NCI-H1694 treated with DMSO at 0.1 percent for 48 hours (cell line): Measurements from ENCODE around the gene CNTNAP2.
A peak's percentile ranks its signal among the peaks of the same experiment; 100 is the strongest.

Experiments used
- DNase-seq: peaks from one replicate; lab custom pipeline; 2025; lab: John Stamatoyannopoulos, UW

The CNTNAP2 gene

DNA sequence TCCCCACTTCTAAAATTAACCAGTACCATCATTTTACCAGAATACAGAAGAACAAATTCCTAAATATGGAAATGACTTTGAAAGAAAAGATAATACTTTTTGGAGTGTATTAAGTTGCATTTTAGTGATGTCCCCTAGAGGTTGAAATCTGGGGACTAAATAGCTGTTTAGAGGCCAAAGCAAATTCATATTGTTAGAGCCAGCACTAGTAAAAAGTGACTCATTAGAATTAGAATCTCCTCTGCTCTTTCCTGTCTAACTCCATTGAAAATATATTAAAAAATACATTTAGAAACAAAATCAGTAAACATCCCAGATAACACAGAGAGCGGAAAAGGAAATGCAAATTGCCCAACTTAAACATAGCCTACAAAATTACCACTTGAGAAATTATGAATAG is 1284.3 kb downstream of the CNTNAP2 start:
- DNase-seq, result no peak

DNA sequence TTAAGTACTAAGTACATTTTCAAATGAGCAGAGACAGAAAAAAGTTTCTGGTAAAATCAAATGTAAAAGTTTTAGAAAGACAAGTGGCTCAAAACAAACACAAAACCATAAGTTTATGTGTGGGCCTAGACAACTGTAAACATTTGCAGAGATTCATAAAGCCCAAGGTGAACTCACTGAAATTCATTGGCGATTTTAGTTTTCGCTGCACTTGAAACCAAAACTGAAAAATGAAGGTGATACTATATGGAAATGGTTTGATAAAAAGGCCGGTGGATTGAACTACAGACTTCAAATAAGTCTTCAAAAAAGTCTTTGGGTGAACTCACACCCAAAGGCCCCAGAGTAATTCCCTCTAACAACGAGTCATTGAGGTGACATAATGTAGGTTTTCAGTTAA is 1289.0 kb downstream of the CNTNAP2 start:
- DNase-seq, result no peak

DNA sequence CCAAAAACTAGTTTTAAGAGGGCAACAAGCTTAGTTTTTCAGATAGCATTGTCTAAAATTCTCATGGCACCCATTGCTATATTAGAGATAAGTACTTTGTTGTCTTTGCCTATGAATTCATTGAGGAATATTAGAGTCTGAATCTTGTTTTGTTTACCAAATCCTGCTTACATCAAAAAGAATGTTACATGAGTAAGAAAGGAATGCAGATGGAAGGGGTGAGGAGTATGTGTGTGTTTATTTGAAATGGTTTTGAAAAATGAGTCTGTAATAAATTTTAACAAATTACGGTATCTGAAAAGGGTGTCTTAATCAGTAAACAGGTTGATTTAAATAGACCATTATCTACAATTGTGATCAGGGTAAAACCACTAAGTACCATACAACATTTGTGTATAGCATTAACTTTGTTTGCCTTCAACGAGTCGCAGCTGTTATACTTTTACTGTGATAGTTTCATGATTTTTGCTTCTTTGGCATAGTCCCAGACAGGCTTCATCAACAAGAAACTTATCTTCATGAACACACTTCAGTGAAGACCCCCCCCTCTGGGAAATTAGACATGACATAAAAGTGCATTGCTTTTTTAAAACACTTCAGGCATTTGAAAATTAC is 1290.0 kb downstream of the CNTNAP2 start:
- no peak for DNase-seq

DNA sequence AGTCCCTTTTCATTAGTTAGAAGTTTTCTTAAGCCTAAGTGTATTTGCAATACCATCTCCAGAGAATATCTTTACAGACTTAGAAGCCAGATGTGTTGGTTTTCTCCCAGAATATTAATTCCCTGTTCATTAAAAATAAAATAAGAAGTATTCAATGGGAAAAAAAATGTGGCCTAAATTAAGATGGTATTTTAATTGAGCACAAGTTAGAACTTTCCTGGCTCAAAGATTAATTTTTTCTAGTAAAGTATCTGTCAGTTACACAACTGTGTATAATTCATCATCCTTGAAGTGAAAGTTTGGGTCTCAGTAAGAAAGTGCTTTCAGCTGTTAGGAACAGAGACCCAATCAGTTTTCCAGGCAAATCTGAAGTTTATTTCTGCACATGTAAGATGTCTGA is 1294.5 kb downstream of the CNTNAP2 start:
- no peak for DNase-seq

DNA sequence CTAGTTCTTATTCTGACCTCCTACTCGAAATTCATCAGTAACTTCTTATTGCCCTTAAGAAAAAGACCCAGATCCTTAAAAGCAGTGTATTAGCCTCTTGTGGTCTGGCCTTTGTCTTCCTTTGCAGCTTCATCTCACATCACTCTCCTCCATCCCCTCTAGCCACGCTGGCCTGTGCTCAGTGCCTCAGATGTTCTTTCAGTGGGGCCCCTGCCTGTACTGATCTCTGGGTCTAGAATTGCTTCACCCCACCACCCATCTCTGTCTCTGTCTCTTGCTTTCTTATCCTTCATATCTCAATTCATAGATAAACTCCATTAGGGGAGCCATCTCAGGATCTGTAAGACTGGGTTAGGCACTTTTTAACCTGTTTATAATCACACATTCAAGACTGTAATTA is 1295.5 kb downstream of the CNTNAP2 start:
- no peak for DNase-seq

DNA sequence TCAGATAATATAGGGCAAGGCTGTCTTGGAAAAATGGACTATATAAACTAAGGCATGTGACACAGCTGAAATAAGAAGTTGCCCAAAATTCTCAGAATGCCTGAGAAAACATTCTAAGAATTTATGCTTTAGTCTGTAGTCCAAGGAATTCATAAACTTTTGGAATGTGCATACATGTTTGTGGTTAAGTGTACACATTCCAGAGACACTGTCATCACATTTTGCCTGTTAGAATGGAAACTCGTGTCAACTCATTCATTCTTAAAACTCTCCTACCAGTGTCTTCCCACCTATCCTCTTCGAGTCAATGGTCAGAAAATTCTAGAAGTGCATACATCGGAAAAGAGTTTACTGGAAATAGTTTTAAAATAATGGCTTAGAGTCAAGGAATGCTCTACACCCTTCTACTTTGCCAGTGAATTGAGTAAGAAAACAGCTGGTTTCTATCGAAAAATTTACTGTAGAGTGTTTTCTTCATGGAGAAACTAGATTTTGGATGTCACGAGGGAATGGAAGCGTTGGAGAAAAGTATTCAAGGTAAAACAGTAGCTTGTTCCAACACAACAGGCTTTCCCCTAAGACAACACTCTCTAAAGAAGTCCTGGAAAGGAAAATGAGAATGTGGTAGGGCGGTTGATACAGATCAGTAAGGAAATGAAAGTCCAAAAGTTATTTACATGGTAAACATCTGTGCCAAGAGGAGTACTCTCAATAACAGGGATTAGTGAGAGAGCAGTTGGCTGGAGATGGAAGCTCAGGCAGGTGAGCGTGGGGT is 1296.4 kb downstream of the CNTNAP2 start:
- DNase-seq, result no peak

DNA sequence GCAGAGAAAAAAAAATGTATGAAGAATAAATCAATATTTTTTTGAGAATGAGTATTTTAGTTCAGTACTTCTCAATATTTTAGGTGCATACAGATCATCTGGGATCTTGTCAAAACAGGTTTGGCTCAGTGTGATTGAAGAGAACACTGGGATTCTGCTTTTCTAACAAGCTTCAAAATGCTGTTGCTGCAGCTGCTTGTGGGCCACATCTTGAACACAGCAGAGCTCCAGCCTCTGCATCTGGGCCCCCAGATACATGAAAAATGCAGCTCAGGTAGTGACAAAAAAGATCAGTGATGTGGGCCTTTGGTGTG is 1296.9 kb downstream of the CNTNAP2 start:
- no peak for DNase-seq

GRCh38 chr7:147415991-147416390 is 1299.4 kb downstream of the CNTNAP2 start:
- no peak for DNase-seq

DNA sequence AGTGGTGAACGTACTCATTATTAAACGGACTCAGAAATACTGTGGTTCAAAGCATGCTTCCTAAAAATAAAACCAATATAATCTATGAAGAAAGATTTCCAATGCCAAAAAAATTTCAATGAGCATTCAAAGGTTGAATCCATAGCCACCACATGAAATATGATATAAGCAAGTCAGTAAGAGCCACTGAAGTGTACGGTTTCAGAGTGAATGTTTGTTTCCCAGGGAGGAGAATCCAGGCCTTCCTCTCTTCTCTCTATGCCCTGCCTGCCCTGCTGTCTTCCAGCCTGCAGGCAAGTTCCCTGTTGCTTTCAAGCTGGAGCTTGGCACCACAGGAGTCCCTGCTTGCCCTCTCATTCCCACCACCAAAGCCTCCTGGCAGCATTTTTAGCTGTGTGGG is 1302.4 kb downstream of the CNTNAP2 start:
- no peak for DNase-seq

- DNase-seq, result no peak
Measured at GRCh38 chr7:147423875-147424274, 1307.3 kb downstream of the CNTNAP2 start.

DNA sequence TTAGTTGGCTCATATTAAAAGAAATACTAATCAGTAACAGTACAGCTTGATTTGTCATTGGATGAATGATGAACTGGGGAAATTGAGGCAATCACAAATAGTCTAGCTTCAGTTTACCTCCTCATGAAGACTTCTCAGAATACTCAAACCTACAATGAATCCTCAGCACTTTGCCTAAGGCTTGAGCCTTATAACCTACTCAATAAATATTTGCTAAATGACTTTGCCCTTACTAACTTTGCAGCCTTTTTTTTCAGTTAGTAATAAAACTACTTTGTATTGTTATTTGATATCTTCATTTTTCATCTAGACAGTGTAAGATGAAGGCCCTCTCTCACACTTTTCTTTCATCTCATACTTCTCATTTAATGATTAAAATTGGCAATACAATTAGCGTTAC is 1311.5 kb downstream of the CNTNAP2 start:
- no peak for DNase-seq

- no peak for DNase-seq
Measured at GRCh38 chr7:147429961-147430360, 1313.4 kb downstream of the CNTNAP2 start.

GRCh38 chr7:147432079-147432478 is 1315.5 kb downstream of the CNTNAP2 start:
- peak; percentile 44 for DNase-seq

DNA sequence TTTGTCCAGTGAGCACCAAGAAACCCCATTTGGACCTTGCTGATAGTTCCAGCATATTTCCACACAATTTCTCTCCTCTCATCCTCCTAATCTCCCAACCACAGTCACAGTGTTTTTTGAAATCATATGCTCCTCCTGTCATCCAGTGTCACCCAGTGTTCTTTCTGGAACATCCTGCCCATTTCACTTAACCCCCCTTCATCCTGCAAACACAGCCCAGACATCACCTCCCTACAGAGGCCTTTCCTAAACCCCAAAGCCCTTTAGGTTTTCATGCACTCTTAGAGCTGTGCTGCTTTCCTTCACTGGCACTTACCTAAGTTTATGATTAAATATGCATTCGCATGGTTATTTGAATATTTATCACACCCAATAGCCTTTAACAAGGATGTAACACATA is 1316.0 kb downstream of the CNTNAP2 start:
- no peak for DNase-seq

- DNase-seq, result no peak
Measured at GRCh38 chr7:147436718-147437117, 1320.1 kb downstream of the CNTNAP2 start.

DNA sequence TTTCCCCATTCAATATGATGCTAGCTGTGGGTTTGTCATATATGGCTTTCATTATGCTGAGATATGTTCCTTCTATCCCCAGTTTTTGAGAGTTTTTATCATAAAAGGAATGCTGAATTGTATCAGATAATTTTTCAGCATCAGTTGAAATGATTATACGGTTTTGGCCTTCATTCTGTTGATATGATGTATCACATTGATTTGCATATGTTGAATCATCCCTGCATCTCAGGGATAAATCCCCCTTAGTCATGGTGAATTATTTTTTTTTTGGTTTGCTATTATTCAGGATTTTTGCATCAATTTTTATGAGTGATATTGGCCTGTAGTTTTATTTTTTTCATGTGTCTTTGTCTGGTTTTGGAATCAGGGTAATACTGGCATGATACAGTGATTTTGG is 1321.6 kb downstream of the CNTNAP2 start:
- no peak for DNase-seq

DNA sequence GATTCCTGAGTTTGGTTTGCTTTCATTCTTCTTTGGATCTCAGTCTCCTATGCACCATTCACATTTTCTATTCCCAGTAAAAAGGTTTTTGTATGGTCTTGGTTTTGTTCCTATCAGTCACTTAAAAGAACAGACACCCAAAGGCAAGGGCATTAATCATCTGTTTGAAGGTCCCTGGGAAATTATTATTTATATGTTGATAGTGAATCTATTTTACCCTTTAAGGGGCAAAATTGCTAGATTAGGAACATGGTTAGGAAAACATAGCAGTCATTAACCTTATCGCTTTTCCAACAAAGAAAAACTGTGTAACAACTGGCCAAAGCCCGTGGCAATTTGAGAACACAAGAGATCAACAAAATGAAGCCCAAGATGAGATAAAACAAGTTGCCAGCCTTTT is 1327.3 kb downstream of the CNTNAP2 start:
- DNase-seq, result no peak

- DNase-seq, result no peak
Measured at GRCh38 chr7:147452816-147453215, 1336.2 kb downstream of the CNTNAP2 start.

DNA sequence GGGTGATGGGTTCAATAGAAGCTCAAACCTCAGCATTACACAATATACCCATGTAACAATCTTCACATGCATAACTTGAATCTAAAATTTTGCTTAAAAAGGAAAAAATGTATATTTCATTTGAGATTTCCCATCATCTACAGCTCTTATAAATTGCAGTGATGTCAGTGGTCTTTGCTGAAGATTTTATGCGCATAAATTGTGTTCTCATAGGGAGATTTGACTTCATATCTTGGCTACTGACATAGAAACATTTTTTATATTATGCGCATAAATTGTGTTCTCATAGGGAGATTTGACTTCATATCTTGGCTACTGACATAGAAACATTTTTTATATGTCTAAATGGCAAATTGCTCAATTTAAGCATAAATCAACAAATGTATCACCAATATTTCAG is 1348.6 kb downstream of the CNTNAP2 start:
- no peak for DNase-seq

GRCh38 chr7:147472556-147472955 is 1356.0 kb downstream of the CNTNAP2 start:
- no peak for DNase-seq

- DNase-seq, result no peak
Measured at GRCh38 chr7:147474862-147475261, 1358.3 kb downstream of the CNTNAP2 start.

DNA sequence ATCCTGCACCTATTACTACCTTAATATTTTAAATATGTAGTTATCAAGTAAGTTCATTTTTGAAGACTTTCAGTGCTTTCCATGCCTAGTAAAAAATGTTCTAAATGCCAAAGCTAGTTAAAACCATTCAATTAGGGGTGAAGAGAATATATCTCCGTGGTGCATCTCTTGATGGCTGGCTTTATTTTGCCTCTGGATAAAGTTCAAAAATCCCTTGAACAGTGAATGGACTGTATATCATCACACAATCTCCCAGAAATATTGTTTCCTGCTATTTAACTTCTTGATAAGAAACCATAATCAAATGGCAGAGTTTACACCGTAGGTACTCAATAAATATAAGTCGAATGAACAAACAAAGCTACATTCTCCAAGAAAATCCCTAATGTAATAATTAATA is 1360.9 kb downstream of the CNTNAP2 start:
- no peak for DNase-seq

DNA sequence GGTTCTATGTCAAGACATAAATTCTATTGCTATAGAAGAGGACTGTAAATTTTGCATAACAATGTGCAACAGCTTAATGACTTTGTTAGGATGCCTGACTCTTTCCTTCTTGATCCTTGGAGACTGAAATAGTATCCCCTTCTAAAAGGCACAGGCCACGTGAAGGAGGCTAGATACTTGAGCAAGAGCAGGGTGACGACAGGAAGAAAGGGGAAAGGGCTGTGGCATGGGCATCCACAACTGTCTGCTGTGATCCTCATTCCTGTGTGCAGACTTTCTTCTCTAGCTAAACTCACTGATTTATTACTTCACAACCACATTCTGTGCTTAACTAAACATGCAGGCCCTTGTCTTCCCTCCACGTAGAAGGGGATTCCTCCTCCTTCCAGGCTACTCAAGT is 1362.2 kb downstream of the CNTNAP2 start:
- DNase-seq, result no peak

GRCh38 chr7:147483634-147484292 is 1367.2 kb downstream of the CNTNAP2 start:
- peak; percentile 84 for DNase-seq
